ENCODE results near the gene AMD1.

DNA sequence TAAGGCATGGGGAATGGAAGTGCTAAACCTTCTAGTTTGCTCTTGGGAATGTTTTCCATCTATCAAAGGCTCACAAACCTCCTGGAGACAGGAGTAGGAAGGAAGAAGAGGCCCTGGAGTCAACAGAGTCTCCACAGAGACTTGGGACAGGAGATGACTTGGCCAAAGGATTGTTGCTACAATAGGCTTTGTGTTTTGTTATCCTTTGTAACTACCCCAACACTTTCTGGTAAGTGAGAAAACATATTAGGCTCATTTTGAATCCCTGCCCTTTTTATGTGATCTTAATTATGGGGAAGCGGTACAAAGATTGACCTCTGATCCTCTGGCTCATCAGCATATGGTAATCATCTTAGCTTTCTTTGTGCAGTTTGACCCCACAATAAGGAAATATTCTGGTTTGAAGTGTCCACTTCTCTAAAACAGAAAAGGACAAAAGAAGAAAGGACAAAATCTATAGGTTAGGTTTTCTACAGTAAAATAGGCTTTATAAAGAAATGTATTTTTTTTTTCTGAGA is 59.9 kb downstream of the AMD1 start:
- no peak for TF ChIP-seq SUZ12 (IDR thresholded peaks at IDR 0.05; ENCODE audit: extremely low read depth, insufficient read depth, insufficient read length)
- no peak for TF ChIP-seq ZNF274 (IDR thresholded peaks at IDR 0.05; ENCODE audit: low read depth, low read length)
- no peak for TF ChIP-seq YY1 (IDR thresholded peaks at IDR 0.05; ENCODE audit: insufficient read depth, insufficient read length)
